Thoracic aorta (tissue), 2 donors: ENCODE data around the gene STT3A. TPM values are rescaled to one million over a fixed set of nuclear protein-coding genes. Genes with fewer than 3 reads are reported as not detected.
A peak's percentile ranks its signal among the peaks of the same experiment; 100 is the strongest.

Experiments used
- ATAC-seq: fragments of 150-250 bp; one replicate; pipeline ENCODE4 v1.8.0; 2017; ENCODE audit warnings: low read depth; ENCODE audit not compliant: insufficient number of reproducible peaks, low FRiP score
- DNase-seq: peaks from one replicate; pipeline ENCODE4 v3.0.0-alpha.2; 2020; ENCODE audit warnings: low spot score
- H3K27ac ChIP-seq, 2 donors: fragments of 200-600 bp; sonication (generic); 1 replicate in 1 of 2; 2 replicates in 1 of 2; pipeline ENCODE4 v1.5.1; 2016; ENCODE audit warnings: mild to moderate bottlenecking in 2 of 2, moderate library complexity in 2 of 2
- H3K27me3 ChIP-seq: fragments of 200-600 bp; sonication (generic); replicated peaks from 2 replicates; pipeline ENCODE4 v1.6.0; 2016; ENCODE audit warnings: mild to moderate bottlenecking; ENCODE audit not compliant: insufficient read depth
- H3K36me3 ChIP-seq: fragments of 200-600 bp; sonication (generic); one replicate; pipeline ENCODE4 v1.5.1; 2016
- H3K4me1 ChIP-seq, 2 donors: fragments of 200-600 bp; sonication (generic); 1 replicate in 1 of 2; 2 replicates in 1 of 2; pipeline versions ENCODE4 v1.5.1 to v1.6.0; 2016; ENCODE audit warnings: low read depth in 2 of 2, mild to moderate bottlenecking in 1 of 2; ENCODE audit not compliant: control insufficient read depth in 1 of 2
- H3K4me3 ChIP-seq: fragments of 200-600 bp; sonication (generic); 2 replicates; pipeline ENCODE4 v1.5.1; 2016; ENCODE audit warnings: mild to moderate bottlenecking
- H3K9me3 ChIP-seq: fragments of 200-600 bp; sonication (generic); 2 replicates; pipeline ENCODE4 v1.5.1; 2016
- CTCF ChIP-seq: fragments of 200-600 bp; sonication (generic); IDR thresholded peaks from one replicate; pipeline ENCODE4 v1.5.1; 2019; ENCODE audit warnings: antibody characterized with exemption
- total RNA-seq, 2 donors: library from RNA; depleted of rRNA; stranded (reverse); fragments of >200 nt; gene quantifications; one replicate each; pipeline versions ENCODE4 v1.1.0 to v1.2.3, GENCODE V29; 2016

Gene STT3A
- total RNA-seq, 2 donors from 2014 or later: 85.0 to 122 TPM

GRCh38 chr11:125600663-125601062, 8.0 kb downstream of the STT3A start:
- no peak for TF ChIP-seq CTCF
- no peaks in the 10 kb centered on the region for H3K9me3 ChIP-seq
- peaks cover 61% of the 10 kb centered on the region for H3K36me3 ChIP-seq
- no peak overlapping the region for H3K27ac ChIP-seq
- ATAC-seq: no peak
- H3K4me3 ChIP-seq: no peak overlapping the region
- no peaks in the 10 kb centered on the region for H3K27me3 ChIP-seq
- DNase-seq: no peak
- peaks cover 3 to 4% of the 10 kb centered on the region in 2 donors for H3K4me1 ChIP-seq

GRCh38 chr11:125603207-125603606, 10.6 kb downstream of the STT3A start:
- Histone ChIP-seq H3K27me3 (no peaks in the 10 kb centered on the region), H3K36me3 (peaks cover 80% of the 10 kb centered on the region), H3K9me3 (no peaks in the 10 kb centered on the region), H3K4me1 (peaks cover 0 to 4% of the 10 kb centered on the region in 2 donors), H3K4me3 (no peak overlapping the region), H3K27ac (peak overlapping the region in 1 of 2 donors; percentile 20)
- no peak for TF ChIP-seq CTCF
- DNase-seq: no peak
- ATAC-seq: peak; percentile 82

- peaks cover 0 to 4% of the 10 kb centered on the region in 2 donors for H3K4me1 ChIP-seq
- no peaks in the 10 kb centered on the region for H3K27me3 ChIP-seq
- no peaks in the 10 kb centered on the region for H3K9me3 ChIP-seq
- no peak for TF ChIP-seq CTCF
- no peak overlapping the region for H3K4me3 ChIP-seq
- no peak overlapping the region for H3K27ac ChIP-seq
- peaks cover 84% of the 10 kb centered on the region for H3K36me3 ChIP-seq
- ATAC-seq (no peak), DNase-seq (no peak)
Observed at GRCh38 chr11:125605417-125605816, 12.8 kb downstream of the STT3A start.

- H3K4me1 ChIP-seq: no peaks in the 10 kb centered on the region
- H3K36me3 ChIP-seq: peaks cover 72% of the 10 kb centered on the region
- ATAC-seq (no peak), DNase-seq (no peak)
- no peaks in the 10 kb centered on the region for H3K9me3 ChIP-seq
- TF ChIP-seq CTCF: no peak
- H3K27me3 ChIP-seq: no peaks in the 10 kb centered on the region
- H3K4me3 ChIP-seq: no peak overlapping the region
- H3K27ac ChIP-seq: no peak overlapping the region
Observed at GRCh38 chr11:125609545-125609944, 16.9 kb downstream of the STT3A start.

GRCh38 chr11:125618383-125618782, 25.7 kb downstream of the STT3A start:
- Histone ChIP-seq H3K9me3 (no peaks in the 10 kb centered on the region), H3K27me3 (no peaks in the 10 kb centered on the region), H3K4me1 (peaks cover 8 to 9% of the 10 kb centered on the region in 2 donors), H3K36me3 (peaks cover 51% of the 10 kb centered on the region), H3K27ac (no peak overlapping the region), H3K4me3 (no peak overlapping the region)
- no peak for DNase-seq
- ATAC-seq: no peak
- no peak for TF ChIP-seq CTCF
